Right lobe of liver (tissue), 6 donors: ENCODE data around the gene TIMP3. TPM values are rescaled to one million over a fixed set of nuclear protein-coding genes. Genes with fewer than 3 reads are reported as not detected.

Experiments
- ATAC-seq, 4 donors: fragments of 200-7000 bp; cut with Tn5 transposase; one replicate each; pipeline ENCODE4 v1.9.1; 2020; ENCODE audit warnings: mild to moderate bottlenecking in 4 of 4, moderate library complexity in 4 of 4
- DNase-seq, 3 donors: peaks; one replicate each; pipeline ENCODE4 v3.0.0-alpha.2; 2020
- H3K27ac ChIP-seq, 3 donors: fragments of 200-600 bp; one replicate each; pipeline ENCODE4 v1.8.0; 2022
- H3K27me3 ChIP-seq, 2 donors: fragments of 200-600 bp; one replicate each; pipeline ENCODE4 v1.8.0; 2022
- H3K36me3 ChIP-seq, 4 donors: fragments of 200-600 bp; sonication (generic) in 1 of 4; one replicate each; pipeline versions ENCODE4 v1.5.1 to v1.8.0; 2017 to 2022; ENCODE audit warnings: control low read depth in 1 of 4
- H3K4me1 ChIP-seq, 4 donors: fragments of 200-600 bp; sonication (generic) in 1 of 4; one replicate each; pipeline versions ENCODE4 v1.5.1 to v1.8.0; 2017 to 2022; ENCODE audit warnings: control low read depth in 1 of 4
- H3K4me3 ChIP-seq, 3 donors: fragments of 200-600 bp; one replicate each; pipeline ENCODE4 v1.8.0; 2022
- H3K9me3 ChIP-seq, 4 donors: fragments of 200-600 bp; sonication (generic) in 1 of 4; one replicate each; pipeline versions ENCODE4 v1.5.1 to v1.8.0; 2017 to 2022; ENCODE audit warnings: control low read depth in 1 of 4
- POLR2A ChIP-seq: fragments of 450-650 bp; IDR thresholded peaks from one replicate; pipeline ENCODE4 v1.6.1; 2017; ENCODE audit warnings: antibody characterized with exemption, mild to moderate bottlenecking
- WGBS: methylation state at CpG from one replicate; pipeline ENCODE4 v1.1.6; 2018; ENCODE audit warnings: low coverage, low lambda C conversion rate; ENCODE audit not compliant: insufficient coverage; ENCODE audit errors: missing lambda C conversion rate; 5-methylcytosine and 5-hydroxymethylcytosine counted together
- intact Hi-C, 2 donors: fragments of 100-400 bp; cut with DNase I; formaldehyde crosslinking; loops; one replicate each; pipeline versions ENCODE4 v1.11.2 to v1.14.1; 2022
- total RNA-seq, 6 experiments: library from RNA; depleted of rRNA in 2 of 6; stranded (reverse); fragments of >200 nt in 2 of 6; fragmentation: NEBNext Ultra II Directional in 3 of 6; extraction: Animal tissue kit (Norgen Biotek cat#: 25700) in 3 of 6; gene quantifications; one replicate each; pipeline versions ENCODE4 v1.1.0 to v1.2.4, GENCODE V29; 2016 to 2023
- TF ChIP-seq, protein P1 (sequence below), 4 donors: fragments of 200-600 bp in 3 of 4; fragments of 450-650 bp in 1 of 4; IDR thresholded peaks; one replicate each; pipeline versions ENCODE4 v1.5.1 to v1.8.0; 2016 to 2022; ENCODE audit warnings: antibody characterized with exemption in 4 of 4, mild to moderate bottlenecking in 2 of 4
- donor health status: DM: no; HTN: yes; CAD: no.
- donor health status: DM: no; HTN: no; CAD: no.
- donor health status: DM: no; HTN: no; CAD: no.
- donor health status: DM: no; HTN: yes; CAD: no.
- donor health status: DM: no; HTN: yes; CAD: no.

The TIMP3 gene
- total RNA-seq, 6 experiments from 2014 or later, result 21.9 to 58.6 (median 52.7) TPM

DNA sequence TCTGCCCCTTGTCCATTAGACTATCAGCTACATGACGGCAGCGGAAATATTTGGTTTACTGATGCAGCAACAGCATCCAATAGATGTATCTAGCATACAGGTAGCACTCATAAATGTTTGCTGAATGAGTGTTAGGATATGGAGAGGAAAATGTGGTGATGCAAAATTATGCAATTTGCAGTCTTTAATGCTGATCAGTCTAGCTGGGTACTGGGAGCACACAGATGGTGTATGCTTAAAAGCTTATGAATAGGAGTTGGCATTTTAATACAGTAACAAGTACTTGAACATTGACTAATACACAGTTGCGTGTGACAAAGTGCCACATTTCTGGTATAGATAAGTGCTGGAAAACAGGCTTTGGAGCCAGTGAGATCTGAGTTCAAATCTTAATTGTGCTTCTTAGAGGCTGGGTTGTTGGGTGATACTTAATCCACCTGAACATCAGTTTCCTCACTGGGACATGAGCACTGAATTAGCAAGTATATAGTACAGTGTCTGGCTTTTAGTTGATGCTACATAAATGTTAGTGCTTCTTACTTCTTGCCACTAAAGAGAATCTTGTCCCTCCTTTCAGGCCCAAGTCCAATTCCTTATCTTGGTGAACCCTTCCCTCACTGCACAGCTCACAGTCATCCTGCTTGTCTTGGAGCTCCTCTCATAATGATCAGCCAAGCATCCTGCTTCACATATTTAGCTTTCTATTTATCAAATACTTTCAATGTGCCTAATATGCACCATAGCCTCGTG, 99.6 kb downstream of the TIMP3 start:
- no peak for DNase-seq
- whole genome bisulfite sequencing, result 75% methylated on average over 3 of the region's 4 CpGs
- Histone ChIP-seq H3K27me3 (no peaks in the 10 kb centered on the region), H3K4me3 (no peak overlapping the region), H3K36me3 (no peaks in the 10 kb centered on the region), H3K27ac (no peak overlapping the region), H3K4me1 (no peaks in the 10 kb centered on the region), H3K9me3 (no peaks in the 10 kb centered on the region)
- TF ChIP-seq POLR2A, result no peak
- TF ChIP-seq, protein P1, sequence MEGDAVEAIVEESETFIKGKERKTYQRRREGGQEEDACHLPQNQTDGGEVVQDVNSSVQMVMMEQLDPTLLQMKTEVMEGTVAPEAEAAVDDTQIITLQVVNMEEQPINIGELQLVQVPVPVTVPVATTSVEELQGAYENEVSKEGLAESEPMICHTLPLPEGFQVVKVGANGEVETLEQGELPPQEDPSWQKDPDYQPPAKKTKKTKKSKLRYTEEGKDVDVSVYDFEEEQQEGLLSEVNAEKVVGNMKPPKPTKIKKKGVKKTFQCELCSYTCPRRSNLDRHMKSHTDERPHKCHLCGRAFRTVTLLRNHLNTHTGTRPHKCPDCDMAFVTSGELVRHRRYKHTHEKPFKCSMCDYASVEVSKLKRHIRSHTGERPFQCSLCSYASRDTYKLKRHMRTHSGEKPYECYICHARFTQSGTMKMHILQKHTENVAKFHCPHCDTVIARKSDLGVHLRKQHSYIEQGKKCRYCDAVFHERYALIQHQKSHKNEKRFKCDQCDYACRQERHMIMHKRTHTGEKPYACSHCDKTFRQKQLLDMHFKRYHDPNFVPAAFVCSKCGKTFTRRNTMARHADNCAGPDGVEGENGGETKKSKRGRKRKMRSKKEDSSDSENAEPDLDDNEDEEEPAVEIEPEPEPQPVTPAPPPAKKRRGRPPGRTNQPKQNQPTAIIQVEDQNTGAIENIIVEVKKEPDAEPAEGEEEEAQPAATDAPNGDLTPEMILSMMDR (IDR thresholded peaks at IDR 0.05), result no peak
- intact Hi-C loops, result no loop called here
- no peak for ATAC-seq

DNA sequence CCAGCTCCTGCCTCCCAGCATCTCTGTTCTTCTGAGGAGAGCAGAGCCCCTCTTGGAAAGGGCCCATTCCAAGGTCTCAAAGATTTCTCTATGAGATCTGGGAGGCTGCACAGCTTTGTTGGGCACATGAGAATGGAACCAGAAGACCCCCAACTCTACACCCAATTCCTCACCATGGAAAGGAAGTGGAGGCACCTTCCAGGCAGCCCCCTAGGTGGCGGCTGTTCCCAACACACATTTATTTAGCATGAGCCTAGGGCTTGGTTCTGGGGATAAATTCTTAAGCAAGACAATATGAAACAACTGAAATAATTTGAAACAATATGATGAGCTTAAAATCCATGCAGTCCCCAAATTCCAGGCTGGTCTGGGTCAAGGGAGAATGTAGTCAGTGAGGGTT, 100.4 kb downstream of the TIMP3 start:
- no peak for DNase-seq
- TF ChIP-seq, protein P1 (IDR thresholded peaks at IDR 0.05), result no peak
- no peak for TF ChIP-seq POLR2A
- no peaks in the 10 kb centered on the region for H3K9me3 ChIP-seq
- no peaks in the 10 kb centered on the region for H3K36me3 ChIP-seq
- no peaks in the 10 kb centered on the region for H3K27me3 ChIP-seq
- no peak for ATAC-seq
- intact Hi-C loops, result no loop called here
- no peak overlapping the region for H3K4me3 ChIP-seq
- 0% methylated on average over 1 of the region's 1 CpG for WGBS
- H3K27ac ChIP-seq, result no peak overlapping the region
- H3K4me1 ChIP-seq, result no peaks in the 10 kb centered on the region

DNA sequence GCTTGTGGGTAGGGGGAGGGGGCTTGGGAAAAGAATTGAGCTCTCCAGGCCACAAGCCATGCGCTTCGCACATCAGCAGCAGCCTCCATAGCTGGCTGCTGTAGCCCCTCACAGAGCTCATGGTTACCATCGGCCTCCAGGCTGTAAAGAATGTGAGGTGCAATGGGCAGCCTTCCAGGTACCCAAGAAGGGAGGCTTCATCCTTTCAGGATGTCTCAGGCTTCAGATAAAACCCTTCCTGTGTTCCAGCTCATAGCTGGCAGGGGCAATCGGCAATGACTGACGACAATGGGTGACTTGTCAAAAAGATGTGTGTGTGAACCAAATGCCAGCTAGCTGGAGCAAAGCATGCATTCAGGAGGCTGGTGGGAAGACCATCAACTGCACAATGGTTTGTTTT, 102.0 kb downstream of the TIMP3 start:
- no peak overlapping the region for H3K27ac ChIP-seq
- no peak for DNase-seq
- no peaks in the 10 kb centered on the region for H3K27me3 ChIP-seq
- WGBS, result 70% methylated on average over 2 of the region's 5 CpGs
- H3K36me3 ChIP-seq, result no peaks in the 10 kb centered on the region
- H3K4me1 ChIP-seq, result no peaks in the 10 kb centered on the region
- no peak overlapping the region for H3K4me3 ChIP-seq
- H3K9me3 ChIP-seq, result no peaks in the 10 kb centered on the region
- TF ChIP-seq, protein P1 (IDR thresholded peaks at IDR 0.05), result no peak
- TF ChIP-seq POLR2A, result no peak
- intact Hi-C loops, result no loop called here
- ATAC-seq, result no peak

DNA sequence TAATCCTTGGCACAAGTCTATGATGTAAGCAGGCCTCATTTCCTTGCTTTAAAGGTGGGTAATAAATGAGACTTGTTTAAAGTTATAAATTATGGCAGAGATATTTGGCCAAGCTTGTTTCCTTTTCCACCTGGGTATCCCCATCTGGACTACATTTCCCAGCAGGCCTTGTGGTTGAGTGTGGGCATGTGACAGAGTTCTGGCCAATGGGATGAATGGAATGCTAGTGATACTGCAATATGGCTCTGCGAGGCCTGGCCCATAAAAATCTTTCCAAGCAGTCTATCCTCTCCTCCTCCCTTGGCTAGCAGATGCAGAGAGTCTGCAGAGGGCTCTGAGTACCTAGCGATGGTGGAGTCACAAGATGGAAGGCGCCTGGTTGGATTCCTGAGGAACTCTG, 102.5 kb downstream of the TIMP3 start:
- WGBS, result 100% methylated on average over 2 of the region's 3 CpGs
- no peak for DNase-seq
- no peak for TF ChIP-seq POLR2A
- TF ChIP-seq, protein P1 (IDR thresholded peaks at IDR 0.05), result no peak
- Histone ChIP-seq H3K27ac (no peak overlapping the region), H3K9me3 (no peaks in the 10 kb centered on the region), H3K4me1 (no peaks in the 10 kb centered on the region), H3K27me3 (no peaks in the 10 kb centered on the region), H3K36me3 (no peaks in the 10 kb centered on the region), H3K4me3 (no peak overlapping the region)
- ATAC-seq, result peak; percentile 61 to 80 (median 70)
- intact Hi-C loops, result no loop called here
